Posterior vena cava (tissue), 2 donors: ENCODE data around the gene SLC13A5. TPM values are rescaled to one million over a fixed set of nuclear protein-coding genes. Genes with fewer than 3 reads are reported as not detected.
"Not testable (repeated sequence)": the region's sequence is repeated elsewhere in the genome, so short reads cannot be mapped to it uniquely, and the experiment has no call there.

Source experiments
- DNase-seq: peaks from one replicate; pipeline ENCODE4 v3.0.0-alpha.2; 2020; ENCODE audit warnings: low spot score
- intact Hi-C, 2 donors: fragments of 100-400 bp; cut with DNase I; formaldehyde crosslinking; loops; one replicate each; pipeline versions ENCODE4 v1.14.1 to v1.14.2; 2022 to 2023
- long read RNA-seq, 2 donors: library from polyadenylated mRNA; unstranded; transcript quantifications; one replicate each; pipeline ENCODE4 v2.0.0, GENCODE V29; 2020 to 2021
- total RNA-seq, 2 donors: library from RNA; stranded (reverse); fragmentation: NEBNext Ultra II Directional; extraction: Animal tissue kit (Norgen Biotek cat#: 25700); gene quantifications; one replicate each; pipeline ENCODE4 v1.2.1, GENCODE V29; 2021
- donor health status: DM: yes; HTN: yes; CAD: no.
- donor health status: DM: yes; HTN: yes; CAD: no.

Gene SLC13A5
- under 1 TPM in 1 of 2 donors, not detected in 1; 0.10 TPM for total RNA-seq
- long read RNA-seq, donor 1: 0 reads
- long read RNA-seq, donor 2: 0 reads

DNA sequence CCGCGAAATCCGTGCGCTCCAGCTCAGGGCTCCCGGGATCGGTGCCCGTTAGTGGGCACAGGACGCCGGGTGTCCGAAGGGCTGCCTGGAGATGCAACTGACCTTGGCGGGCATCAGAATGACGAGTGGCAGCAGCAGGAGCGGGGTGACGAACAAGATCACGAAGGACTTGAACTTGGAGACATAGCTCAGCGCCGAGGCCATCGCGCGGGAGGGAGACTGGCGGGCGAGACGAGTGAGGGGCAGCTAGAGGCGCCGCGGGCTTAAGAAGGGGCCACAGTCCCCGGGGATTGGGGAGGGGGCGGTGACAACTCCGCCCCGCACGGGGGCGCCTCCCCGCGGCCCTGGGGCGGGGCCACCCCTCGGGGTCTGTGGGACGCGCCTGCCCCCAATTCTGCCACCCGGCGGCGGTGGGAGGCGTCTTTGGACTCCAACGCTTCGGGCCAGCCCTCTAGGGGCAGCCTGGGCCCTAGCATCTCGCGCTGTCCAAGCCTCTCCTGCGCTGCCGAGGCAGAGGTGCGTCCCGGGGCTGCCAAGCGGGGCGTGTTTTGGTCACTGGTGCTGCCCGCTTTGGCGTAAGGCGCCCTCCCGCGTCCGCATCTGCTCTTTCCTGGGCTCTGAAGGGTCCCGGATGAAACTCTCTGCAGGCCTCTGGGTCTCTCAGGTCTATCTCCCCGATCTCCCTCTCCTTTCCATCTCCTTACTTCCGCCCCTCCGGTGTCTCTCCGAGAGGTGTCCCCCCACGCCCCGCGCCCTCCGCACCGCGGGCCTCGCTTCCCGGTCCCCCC is at the start of gene SLC13A5:
Gene SLC13A5 (minus strand): TSS at position 240 of the 788 bp plus-strand sequence. CDS start 36 bp downstream, at position 204.
- DNase-seq: no peak
- intact Hi-C loops: no loop called here

DNA sequence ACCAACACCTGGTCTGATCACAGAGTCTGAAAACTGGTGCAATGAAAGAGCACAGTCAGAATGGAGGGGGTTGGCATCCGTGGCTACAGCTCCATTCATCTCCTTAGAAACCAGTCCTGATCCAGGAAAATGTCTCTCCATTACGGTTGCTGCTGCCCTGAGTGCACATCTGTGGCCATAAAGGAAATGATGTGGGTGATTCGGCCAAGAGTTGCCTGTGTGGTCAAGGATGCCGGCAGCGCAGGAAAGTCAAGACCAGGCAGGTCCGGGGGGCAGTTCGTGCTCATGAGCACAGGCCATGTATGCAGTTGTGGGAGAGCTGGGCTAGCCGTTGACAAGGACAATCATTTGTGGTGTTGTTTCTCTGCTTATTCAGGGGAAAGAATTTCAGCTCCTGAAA is 48.6 kb upstream of the SLC13A5 start:
- intact Hi-C loops: loop anchor here in 1 of 2 donors (10.0 kb wide), 1 partner anchor 57 kb away; no protein-coding TSS in a partner anchor
- DNase-seq: no peak

DNA sequence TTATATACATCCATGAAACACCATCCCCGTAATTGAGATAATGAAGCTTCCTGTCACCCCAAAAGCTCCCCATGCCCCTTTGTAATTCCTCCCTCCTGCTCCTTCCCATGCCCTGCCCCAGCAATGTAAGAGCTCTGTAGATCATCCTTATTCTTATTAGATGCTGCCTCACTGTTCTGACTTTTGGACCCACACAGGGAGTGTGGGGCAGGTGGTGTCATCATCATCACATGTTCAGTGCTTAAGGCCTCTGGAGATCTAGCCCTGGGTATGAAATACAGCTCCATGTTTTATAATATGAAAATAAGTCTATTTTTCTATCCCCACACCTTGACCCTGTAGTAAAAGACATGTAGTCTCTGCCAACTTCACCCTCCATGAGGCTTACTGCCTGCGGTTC is 44.6 kb upstream of the SLC13A5 start:
- intact Hi-C loops: no loop called here
- DNase-seq: no peak

DNA sequence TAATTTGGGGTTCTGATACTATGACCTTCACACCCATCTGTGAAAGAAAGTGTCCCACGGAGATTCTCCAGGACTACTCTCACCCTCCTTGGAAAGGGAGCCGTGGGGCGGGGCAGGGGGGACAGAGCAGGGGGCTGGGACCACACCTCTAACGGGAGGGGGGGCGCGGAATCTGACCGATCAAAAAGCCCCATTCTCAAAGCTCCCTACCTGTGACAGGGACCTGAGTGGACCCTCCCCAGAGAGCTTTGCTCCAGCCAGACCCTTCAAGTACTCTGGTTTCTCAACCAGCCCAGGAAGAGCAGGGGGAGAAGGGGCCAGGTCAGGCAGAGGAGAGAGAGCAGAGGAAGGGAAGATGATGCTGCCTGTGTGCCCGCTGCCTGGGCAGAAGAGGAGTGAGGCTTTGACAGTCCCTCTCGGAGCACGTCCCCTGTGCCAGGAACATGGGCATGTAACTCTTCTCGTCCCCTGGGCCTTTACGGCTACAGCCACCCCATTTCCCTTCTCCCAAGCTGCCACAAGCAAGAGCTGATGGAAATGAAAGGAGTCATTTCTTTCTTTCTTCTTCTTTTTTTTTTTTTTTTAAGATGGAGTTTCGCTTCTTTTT is 43.4 kb upstream of the SLC13A5 start:
- intact Hi-C loops: no loop called here
- no peak for DNase-seq

DNA sequence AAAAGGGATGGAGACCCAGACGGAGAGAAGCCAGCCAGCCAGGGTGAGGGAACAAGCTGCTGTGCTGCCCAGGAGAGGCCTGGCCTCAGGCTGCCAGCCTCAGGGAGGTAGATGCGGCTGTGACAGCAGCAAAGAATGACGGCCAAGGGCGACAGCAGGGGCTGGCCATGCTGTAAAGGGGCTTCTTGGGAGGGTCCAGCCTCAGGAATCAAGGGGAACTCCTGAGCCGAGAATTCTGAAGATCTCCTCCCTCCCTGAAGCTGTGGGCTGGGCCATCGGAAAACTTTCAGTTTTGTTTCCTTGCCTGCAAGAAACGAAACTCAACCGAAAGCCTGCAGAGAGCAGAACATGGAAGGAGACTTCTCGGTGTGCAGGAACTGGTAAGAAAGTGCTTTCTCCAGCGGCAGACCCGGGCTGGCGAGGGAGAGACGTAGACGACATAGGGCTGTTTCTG is 42.6 kb upstream of the SLC13A5 start, which contains the start of gene XAF1:
Gene XAF1 (plus strand): TSS at position 316 of the 454 bp plus-strand sequence. CDS start 33 bp downstream, at position 349.
- DNase-seq: no peak
- intact Hi-C loops: no loop called here

DNA sequence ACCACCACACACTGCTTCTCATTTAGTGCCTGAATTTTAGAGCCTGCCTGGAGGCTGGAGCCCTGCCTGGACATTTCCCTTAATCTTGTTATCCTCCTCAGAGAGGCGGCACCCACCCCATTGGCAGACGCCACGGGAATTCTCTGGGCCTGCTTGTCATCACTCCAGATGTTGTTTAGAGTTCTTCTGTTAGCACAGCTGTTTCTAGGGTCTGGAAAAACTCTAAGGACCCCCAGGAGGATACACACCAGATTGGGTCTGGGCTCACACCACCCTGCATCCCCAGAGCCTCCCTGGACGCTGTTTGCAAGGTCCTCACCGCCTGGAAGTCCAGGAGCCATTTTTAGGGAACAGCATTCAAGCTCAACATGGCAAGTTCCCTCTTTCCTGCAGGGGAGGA is 42.1 kb upstream of the SLC13A5 start:
- intact Hi-C loops: no loop called here

DNA sequence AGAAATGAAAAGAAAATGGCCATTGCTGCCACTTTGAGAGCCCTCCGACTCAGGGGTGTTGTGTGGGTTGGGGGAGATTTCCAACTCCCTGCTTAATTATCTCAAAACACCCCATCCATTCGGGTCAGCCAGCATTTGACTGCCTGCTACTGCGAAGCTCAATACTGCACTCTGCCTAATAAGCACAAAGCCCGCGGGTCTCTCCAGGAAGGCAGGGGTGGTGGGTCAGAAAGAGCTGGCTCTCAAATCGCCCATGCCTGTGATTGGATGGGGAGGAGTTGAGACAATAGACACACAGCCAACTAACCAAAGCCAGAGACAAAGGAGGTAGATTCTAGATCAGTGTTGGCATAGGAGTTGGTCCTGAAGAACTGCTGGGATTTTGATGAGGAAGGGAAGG is 40.4 kb upstream of the SLC13A5 start:
- no peak for DNase-seq
- intact Hi-C loops: no loop called here

More for the DNA sequence above, 42.1 kb upstream of the SLC13A5 start:
- peak; percentile 85 for DNase-seq

DNA sequence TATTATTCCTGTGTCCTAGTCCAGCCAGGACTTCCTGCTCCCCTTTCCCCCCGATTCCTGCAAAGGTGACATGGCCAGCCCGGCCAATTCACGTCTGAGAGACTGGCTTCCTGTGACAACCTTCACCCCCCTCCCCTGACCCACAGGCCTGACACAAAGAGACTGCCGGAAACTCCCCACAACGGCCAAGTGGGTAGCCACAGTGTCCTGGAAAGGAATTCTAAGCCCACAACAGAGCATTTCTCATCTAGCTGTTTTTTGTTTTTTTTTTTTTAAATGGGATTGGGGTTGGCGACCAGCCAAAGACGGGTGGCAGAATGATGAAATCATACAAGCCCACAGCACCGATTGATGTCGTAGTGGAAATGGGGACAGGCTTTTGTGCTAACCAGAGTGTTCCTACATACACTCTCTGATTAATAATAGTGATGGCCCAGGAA is 39.9 kb upstream of the SLC13A5 start:
- DNase-seq: peak; percentile 85
- intact Hi-C loops: no loop called here

DNA sequence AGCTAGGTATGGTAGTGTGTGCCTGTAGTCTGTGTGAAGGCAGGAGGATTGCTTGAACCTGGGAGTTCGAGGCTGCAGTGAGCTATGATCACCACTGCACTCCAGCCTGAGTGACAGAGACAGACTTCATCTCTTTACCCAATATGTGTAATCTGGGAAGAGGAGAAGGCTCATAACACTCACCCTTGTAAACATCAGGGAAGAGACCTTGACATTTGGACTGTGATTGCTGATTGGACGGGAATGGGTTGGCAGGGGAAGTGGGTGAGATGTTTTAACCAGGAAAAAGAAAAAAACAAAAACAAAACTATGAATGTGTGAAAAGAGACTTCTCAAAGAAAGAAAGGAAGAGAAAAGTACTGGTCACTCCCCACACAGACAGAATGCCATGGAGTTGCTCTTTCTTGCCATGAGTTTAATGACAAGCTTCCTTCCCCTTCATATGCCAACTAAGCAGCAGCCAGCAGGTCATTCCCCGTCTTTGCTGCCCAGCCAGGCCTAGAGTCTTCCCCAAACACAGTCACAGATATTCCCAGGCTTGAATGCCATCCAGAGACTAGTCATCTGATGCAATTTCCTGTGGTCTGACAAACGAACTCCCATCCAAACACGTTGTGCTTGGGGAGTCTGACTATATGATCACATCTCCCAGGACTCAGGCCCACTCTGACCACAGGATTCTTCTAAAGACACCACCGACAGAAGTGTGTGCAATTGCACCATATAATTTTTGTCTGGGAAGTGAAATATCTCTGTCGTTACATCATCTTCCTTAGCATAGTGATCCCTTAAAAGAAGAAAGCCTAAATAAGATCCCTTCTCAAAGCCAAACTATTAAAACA is 39.1 kb upstream of the SLC13A5 start:
- intact Hi-C loops: no loop called here
- DNase-seq: peak; percentile 84

DNA sequence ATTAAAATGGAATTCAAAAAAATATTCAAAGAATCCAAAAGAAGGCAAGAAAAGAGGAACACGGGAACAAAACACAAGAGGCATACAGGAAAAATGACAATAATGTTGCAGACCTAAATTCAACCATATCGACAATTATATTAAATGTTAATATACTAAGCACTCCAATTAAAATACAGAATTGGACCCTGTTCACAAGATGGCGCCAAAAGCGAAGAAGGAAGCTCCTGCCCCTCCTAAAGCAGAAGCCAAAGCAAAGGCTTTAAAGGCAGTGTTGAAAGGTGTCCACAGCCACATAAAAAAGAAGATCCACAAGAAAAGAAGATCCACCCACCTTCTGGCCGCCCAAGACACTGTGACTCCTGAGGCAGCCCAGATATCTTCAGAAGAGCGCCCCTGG is 36.4 kb upstream of the SLC13A5 start:
- DNase-seq: no peak
- intact Hi-C loops: no loop called here

DNA sequence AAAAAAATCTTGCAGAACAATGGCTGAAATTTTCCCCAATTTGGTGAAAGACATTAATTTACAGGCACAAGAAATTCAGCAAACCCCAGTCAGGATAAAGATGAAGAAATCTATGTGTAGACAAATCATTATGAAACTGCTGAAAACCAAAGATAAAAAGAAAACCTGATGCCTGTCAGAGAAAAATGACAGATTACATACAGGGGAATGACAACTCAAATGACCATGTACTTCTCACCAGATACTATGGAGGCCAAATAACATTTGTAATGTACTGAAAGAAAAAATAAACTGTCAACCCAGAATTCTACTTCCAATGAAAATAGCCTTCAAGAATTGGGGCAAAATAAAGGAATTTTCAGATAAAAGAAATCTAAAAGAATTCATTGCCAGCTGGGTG is 35.4 kb upstream of the SLC13A5 start:
- intact Hi-C loops: no loop called here
- no peak for DNase-seq

DNA sequence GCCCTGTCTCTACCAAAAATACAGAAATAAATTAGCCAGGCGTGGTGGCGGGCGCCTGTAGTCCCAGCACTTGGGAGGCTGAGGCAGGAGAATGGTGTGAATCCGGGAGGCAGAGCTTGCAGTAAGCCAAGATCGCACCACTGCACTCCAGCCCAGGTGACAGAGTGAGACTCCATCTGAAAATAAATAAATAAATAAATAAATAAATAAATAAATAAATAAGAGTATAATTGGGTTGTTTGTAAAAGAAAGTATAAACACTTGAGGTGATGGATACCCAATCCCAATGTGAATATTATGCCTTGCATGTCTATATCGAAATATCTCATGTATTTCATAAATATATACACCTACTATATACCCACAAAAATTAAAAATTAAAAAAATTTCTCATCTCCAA is 33.5 kb upstream of the SLC13A5 start:
- intact Hi-C loops, DNase-seq: not testable (repeated sequence)

DNA sequence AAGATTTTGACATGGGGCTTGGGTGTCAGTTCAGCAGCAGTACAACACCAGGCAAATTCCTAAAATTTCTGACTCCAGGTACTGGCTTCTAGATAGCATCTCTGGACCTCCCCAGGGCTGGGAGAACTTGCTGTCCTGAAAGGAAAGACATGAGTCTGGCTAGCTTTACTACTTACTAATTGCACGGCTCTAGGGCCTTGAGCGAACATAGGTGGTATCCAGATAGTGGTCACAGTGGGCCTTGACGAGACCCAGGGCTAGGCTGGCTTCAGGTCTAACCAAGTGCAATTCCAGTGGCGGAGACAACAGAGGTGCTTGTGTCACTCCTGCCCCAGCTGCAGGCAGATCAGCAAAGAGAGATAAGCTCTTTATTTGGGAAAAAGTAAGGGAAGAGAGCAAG is 16.4 kb upstream of the SLC13A5 start:
- no peak for DNase-seq
- intact Hi-C loops: no loop called here

DNA sequence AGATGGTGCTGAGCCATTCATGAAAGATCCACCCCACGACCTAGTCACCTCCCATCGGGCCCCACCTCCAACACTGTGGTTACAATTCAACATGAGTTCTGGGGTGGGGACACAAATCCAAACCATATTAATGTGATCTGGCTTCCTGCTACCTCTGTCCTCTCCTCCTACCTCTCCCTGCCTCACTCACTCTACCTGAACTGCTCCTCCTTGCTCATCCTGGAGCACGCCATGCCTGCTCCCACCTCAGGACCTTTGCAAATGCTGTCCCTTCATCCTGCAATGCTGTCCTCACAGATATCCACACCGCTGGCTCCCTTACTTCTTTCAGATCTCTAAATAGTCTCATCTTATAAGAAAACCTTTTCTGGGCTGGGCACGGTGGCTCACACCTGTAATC is 10.8 kb upstream of the SLC13A5 start:
- DNase-seq: no peak
- intact Hi-C loops: no loop called here

DNA sequence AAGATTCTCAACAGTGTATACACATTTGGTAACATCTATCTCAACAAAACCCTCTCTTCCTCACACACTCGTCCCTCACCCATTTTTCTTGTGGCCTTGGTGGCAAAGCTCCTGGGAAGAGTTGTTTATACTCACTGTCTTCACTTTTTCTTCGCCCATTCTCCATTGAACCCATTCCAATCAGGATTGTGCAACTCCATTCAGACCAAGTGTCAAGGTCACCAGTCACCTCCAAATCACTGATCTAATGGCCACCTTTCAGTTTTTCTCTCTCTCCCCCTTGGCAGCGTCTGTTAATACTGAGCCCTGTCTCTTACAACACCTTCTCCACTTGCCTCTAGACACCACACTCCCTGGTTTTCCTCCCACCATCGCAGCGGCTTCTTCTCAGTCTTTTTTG is 8.6 kb upstream of the SLC13A5 start:
- DNase-seq: no peak
- intact Hi-C loops: no loop called here

DNA sequence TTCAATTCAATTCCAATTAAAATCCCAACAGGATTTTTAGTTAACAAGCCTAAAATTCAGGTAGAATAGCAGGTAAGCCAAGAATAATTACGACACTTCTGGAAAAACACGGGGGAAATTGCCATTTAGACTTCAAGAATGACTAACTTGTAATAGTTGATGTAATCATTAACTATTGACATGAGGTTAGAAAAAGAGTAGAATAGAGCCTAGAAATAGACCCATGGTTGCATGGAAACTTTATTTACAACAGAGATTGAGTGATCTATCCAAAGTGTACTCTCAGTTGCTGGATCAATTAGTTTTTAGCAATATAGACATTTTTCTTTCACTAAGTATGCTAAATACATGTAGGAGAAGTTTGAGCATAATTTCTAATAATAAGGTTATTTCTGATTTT is 3.6 kb upstream of the SLC13A5 start:
- intact Hi-C loops: no loop called here
- DNase-seq: no peak

DNA sequence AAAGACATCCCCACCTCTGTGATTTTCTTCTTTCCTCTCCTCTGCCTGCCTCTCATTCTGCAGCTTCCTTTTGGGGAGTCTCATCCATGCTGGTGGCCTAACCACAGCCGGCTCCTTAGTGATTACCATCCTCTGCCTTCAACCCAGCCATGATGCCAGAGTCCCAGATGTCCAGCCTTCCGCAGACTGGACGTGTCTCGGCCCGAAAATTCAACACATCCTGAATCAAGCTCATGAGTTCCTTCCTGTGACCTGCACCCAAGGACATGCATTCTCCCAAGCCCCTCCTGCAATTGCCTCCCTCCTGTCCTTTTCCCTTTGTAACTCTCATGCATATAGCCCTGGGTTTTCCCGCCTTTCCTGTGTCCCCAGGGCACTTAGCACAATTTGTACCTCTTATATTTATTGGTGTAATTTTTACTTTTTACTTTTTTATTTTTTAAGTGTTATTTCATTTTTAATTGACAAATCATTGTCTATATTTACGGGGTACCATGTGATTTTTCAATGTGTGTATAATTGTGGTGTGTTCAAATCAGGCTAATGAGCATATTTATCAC is 1.2 kb upstream of the SLC13A5 start:
- intact Hi-C loops: no loop called here
- no peak for DNase-seq

DNA sequence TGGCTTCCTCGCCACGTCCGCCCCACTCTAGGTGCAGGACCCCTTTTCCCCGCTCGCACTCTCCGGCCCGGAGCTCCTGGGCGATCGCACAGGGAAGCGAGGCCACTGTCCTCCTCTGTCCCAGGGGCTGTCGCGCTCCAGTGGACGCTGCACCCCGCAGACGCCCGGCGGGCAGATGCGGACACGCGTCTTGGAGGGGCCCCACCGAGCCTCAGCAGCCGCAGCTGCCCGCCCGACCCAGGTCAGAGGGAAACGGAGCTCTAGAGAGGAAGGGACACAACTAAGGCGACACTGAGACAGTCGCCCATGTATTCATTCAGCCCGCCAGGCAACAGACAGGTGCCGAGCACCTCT is 726 bp upstream of the SLC13A5 start:
- intact Hi-C loops: no loop called here
- no peak for DNase-seq

DNA sequence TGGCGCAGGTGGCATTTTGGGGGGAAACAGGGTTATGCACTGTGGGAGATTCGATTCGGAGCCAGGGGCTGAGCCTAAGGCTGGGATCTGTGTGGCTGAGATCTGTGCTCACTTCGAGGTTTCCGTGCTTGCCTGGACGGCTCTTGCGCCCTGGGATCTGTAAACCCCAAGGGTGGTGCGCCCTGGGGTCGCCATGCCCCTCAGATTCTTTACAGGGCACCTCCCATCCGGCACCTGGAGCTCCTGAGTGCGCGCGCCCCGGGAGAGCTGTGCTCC is 377 bp downstream of the SLC13A5 start:
- intact Hi-C loops: no loop called here
- DNase-seq: peak; percentile 57
